Cardiac fibroblast (primary cell): ENCODE data around the gene PAX8.
A peak's percentile ranks its signal among the peaks of the same experiment; 100 is the strongest.

Experiments
- DNase-seq, 2 donors: peaks; one replicate each; pipeline versions ENCODE4 v3.0.0 to v3.0.0-alpha.2; 2010; ENCODE audit warnings: low read depth in 2 of 2
- H3K4me3 ChIP-seq, 2 donors: replicated peaks in 1 of 2; 1 replicate in 1 of 2; 2 replicates in 1 of 2; pipeline ENCODE4 v1.5.1; 2011; ENCODE audit warnings: low read depth in 2 of 2, low read length in 2 of 2, mild to moderate bottlenecking in 2 of 2, moderate library complexity in 1 of 2
- CTCF ChIP-seq: IDR thresholded peaks from one replicate; pipeline ENCODE4 v1.5.1; 2011; ENCODE audit warnings: low read depth, mild to moderate bottlenecking, low read length, inconsistent platforms

Gene PAX8

GRCh38 chr2:113245276-113245711 lies 33.4 kb downstream of the PAX8 start:
- H3K4me3 ChIP-seq = no peak overlapping the region
- DNase-seq = no peak
- no peak for TF ChIP-seq CTCF

GRCh38 chr2:113242327-113242726 lies 36.4 kb downstream of the PAX8 start:
- TF ChIP-seq CTCF = no peak
- DNase-seq = no peak
- no peak overlapping the region for H3K4me3 ChIP-seq

GRCh38 chr2:113240915-113241911 lies 37.5 kb downstream of the PAX8 start:
- DNase-seq = peak; percentile 96 to 100
- H3K4me3 ChIP-seq = no peak overlapping the region
- no peak for TF ChIP-seq CTCF

- no peak overlapping the region for H3K4me3 ChIP-seq
- TF ChIP-seq CTCF = no peak
- peak; percentile 91 to 95 for DNase-seq
Measured at GRCh38 chr2:113240150-113240914, 38.4 kb downstream of the PAX8 start.

GRCh38 chr2:113238871-113239839 lies 39.6 kb downstream of the PAX8 start:
- H3K4me3 ChIP-seq = no peak overlapping the region
- DNase-seq = no peak

More at GRCh38 chr2:113238871-113239839, 39.6 kb downstream of the PAX8 start:
- no peak for TF ChIP-seq CTCF
